PC-9 (cell line): Measurements from ENCODE around the gene AMBRA1.

Experiments used
- CTCF ChIP-seq: fragments of 200-600 bp; sonication (generic); conservative IDR thresholded peaks from 2 replicates; pipeline ENCODE4 v1.6.1; 2017; ENCODE audit warnings: mixed run types, antibody characterized with exemption, mild to moderate bottlenecking, moderate library complexity
- EZH2 ChIP-seq: fragments of 200-600 bp; sonication (generic); IDR thresholded peaks from 2 replicates; pipeline ENCODE4 v1.8.0; 2017; ENCODE audit warnings: antibody characterized with exemption, low read depth

GRCh38 chr11:46438211-46438610, 155.6 kb downstream of the AMBRA1 start:
- TF ChIP-seq CTCF, result no peak
- no peak for TF ChIP-seq EZH2
